B cell (primary cell): ENCODE data around the gene YIPF4. TPM values are rescaled to one million over a fixed set of nuclear protein-coding genes. Genes with fewer than 3 reads are reported as not detected.

Experiments
- ATAC-seq: fragments of 200-7000 bp; cut with Tn5 transposase; one replicate; pipeline ENCODE4 v1.10.0; 2021; ENCODE audit warnings: low read depth, mild to moderate bottlenecking, moderate number of reproducible peaks, moderate library complexity
- CTCF ChIA-PET: fragments of 350-600 bp; sonication (Branson Sonifier 250); formaldehyde crosslinking; loops from one replicate; lab custom pipeline; 2021; ENCODE audit warnings: antibody characterized with exemption, inconsistent platforms; lab: Charles Lee
- POLR2A ChIA-PET: fragments of 350-600 bp; sonication (Branson Sonifier 250); formaldehyde crosslinking; loops from one replicate; lab custom pipeline; 2021; ENCODE audit warnings: antibody characterized with exemption; lab: Charles Lee
- DNase-seq: peaks from one replicate; pipeline ENCODE4 v3.0.0; 2013
- H2AFZ ChIP-seq: 2 replicates; pipeline ENCODE4 v1.6.1; 2012; ENCODE audit warnings: mild to moderate bottlenecking, low read depth, low read length; ENCODE audit not compliant: insufficient read depth, poor library complexity, severe bottlenecking
- H3K27ac ChIP-seq, 2 donors: 1 replicate in 1 of 2; 2 replicates in 1 of 2; pipeline ENCODE4 v1.5.1; 2012 to 2013; ENCODE audit warnings: low read length in 2 of 2, mild to moderate bottlenecking in 2 of 2, moderate library complexity in 1 of 2
- H3K27me3 ChIP-seq, 4 experiments: fragments of 200-600 bp in 1 of 4; sonication (generic) in 1 of 4; replicated peaks in 1 of 4; 1 replicate in 2 of 4; 2 replicates in 2 of 4; pipeline versions ENCODE4 v1.6.1 to v1.7.0; 2013 to 2016; ENCODE audit warnings: low read length in 3 of 4, mild to moderate bottlenecking in 2 of 4, mixed read lengths in 1 of 4, moderate library complexity in 1 of 4; ENCODE audit not compliant: insufficient read depth in 4 of 4, control insufficient read depth in 3 of 4; ENCODE audit errors: control extremely low read depth in 1 of 4
- H3K36me3 ChIP-seq, 2 experiments: replicated peaks in 1 of 2; 1 replicate in 1 of 2; 2 replicates in 1 of 2; pipeline versions ENCODE4 v1.6.1 to v1.7.1; 2013; ENCODE audit warnings: low read length in 1 of 2; ENCODE audit not compliant: insufficient read depth in 2 of 2, control insufficient read depth in 1 of 2; ENCODE audit errors: control extremely low read depth in 1 of 2, extremely low read depth in 1 of 2
- H3K4me1 ChIP-seq, 2 donors: fragments of 200-600 bp in 1 of 2; sonication (generic) in 1 of 2; 1 replicate in 1 of 2; 2 replicates in 1 of 2; pipeline versions ENCODE4 v1.5.1 to v1.6.1; 2013 to 2017; ENCODE audit warnings: low read length in 2 of 2; ENCODE audit not compliant: control insufficient read depth in 2 of 2, insufficient read depth in 2 of 2
- H3K4me2 ChIP-seq: replicated peaks from 2 replicates; pipeline ENCODE3; 2012; ENCODE audit warnings: mild to moderate bottlenecking, low read depth, low read length; ENCODE audit not compliant: poor library complexity, severe bottlenecking
- H3K4me3 ChIP-seq, 5 experiments: fragments of 200-600 bp in 1 of 5; sonication (generic) in 1 of 5; 1 replicate in 3 of 5; 2 replicates in 2 of 5; pipeline versions ENCODE4 v1.5.1 to v1.7.0; 2011 to 2016; ENCODE audit warnings: low read length in 4 of 5, mild to moderate bottlenecking in 4 of 5, low read depth in 2 of 5, control low read depth in 1 of 5, moderate library complexity in 1 of 5; ENCODE audit not compliant: insufficient read depth in 1 of 5; ENCODE audit errors: control extremely low read depth in 1 of 5, extremely low read depth in 1 of 5
- H3K79me2 ChIP-seq: fragments of 200-600 bp; sonication (generic); one replicate; pipeline ENCODE4 v1.6.0; 2016; ENCODE audit warnings: low read length; ENCODE audit not compliant: control insufficient read depth, insufficient read depth
- H3K9ac ChIP-seq: fragments of 200-600 bp; sonication (generic); 2 replicates; pipeline ENCODE4 v1.6.1; 2017; ENCODE audit warnings: mild to moderate bottlenecking, low read length, moderate library complexity
- H3K9me3 ChIP-seq, 3 donors: one replicate each; pipeline versions ENCODE4 v1.6.1 to v1.7.1; 2013; ENCODE audit warnings: low read length in 2 of 3; ENCODE audit not compliant: control insufficient read depth in 2 of 3, insufficient read depth in 1 of 3; ENCODE audit errors: control extremely low read depth in 1 of 3
- H4K20me1 ChIP-seq: 2 replicates; pipeline ENCODE4 v1.6.0; 2012; ENCODE audit warnings: mild to moderate bottlenecking, low read length; ENCODE audit not compliant: insufficient read depth, control insufficient read depth, poor library complexity, severe bottlenecking
- H3K27ac Mint-ChIP-seq: one replicate; pipeline ENCODE4 v1.8.0; 2021; ENCODE audit warnings: mixed read lengths
- H3K27me3 Mint-ChIP-seq: one replicate; pipeline ENCODE4 v1.8.0; 2021; ENCODE audit warnings: mixed read lengths
- H3K4me1 Mint-ChIP-seq: one replicate; pipeline ENCODE4 v1.8.0; 2021; ENCODE audit warnings: mixed read lengths
- H3K4me3 Mint-ChIP-seq: one replicate; pipeline ENCODE4 v1.8.0; 2021; ENCODE audit warnings: mixed read lengths
- H3K9me3 Mint-ChIP-seq: one replicate; pipeline ENCODE4 v1.8.0; 2022; ENCODE audit warnings: mixed read lengths; ENCODE audit not compliant: insufficient read depth
- CTCF ChIP-seq: fragments of 200-600 bp; IDR thresholded peaks from one replicate; pipeline ENCODE4 v1.8.0; 2022; ENCODE audit warnings: antibody characterized with exemption, mild to moderate bottlenecking
- EZH2 ChIP-seq: IDR thresholded peaks from 2 replicates; pipeline ENCODE4 v1.6.1; 2012; ENCODE audit warnings: borderline replicate concordance, low read depth, mild to moderate bottlenecking, moderate library complexity, low read length; ENCODE audit not compliant: insufficient read depth, poor library complexity, severe bottlenecking
- WGBS: methylation state at CpG from one replicate; pipeline ENCODE4 v1.1.5; 2013; ENCODE audit warnings: missing lambda C conversion rate; ENCODE audit not compliant: insufficient coverage; 5-methylcytosine and 5-hydroxymethylcytosine counted together
- intact Hi-C: fragments of 100-400 bp; cut with micrococcal nuclease; formaldehyde crosslinking; loops from one replicate; pipeline ENCODE4 v1.10.0; 2022
- polyA plus RNA-seq: library from polyadenylated mRNA; depleted of rRNA; stranded (reverse); fragments of >200 nt; gene quantifications from 2 replicates; pipeline ENCODE4 v1.2.3, GENCODE V29; 2012
- total RNA-seq, 2 donors: library from RNA; stranded (reverse); fragments of 120-200 nt in 1 of 2; gene quantifications; 1 replicate in 1 of 2; 2 replicates in 1 of 2; pipeline versions ENCODE4 v1.2.3 to v1.2.4, GENCODE V29; 2013 to 2022

YIPF4 gene
- total and polyA plus RNA-seq, 2 donors (not counting 1 experiment from before 2014, with no cell fraction given), result 3.4 to 42.4 TPM

- Histone ChIP-seq H3K9ac (peak overlapping the region; percentile 97), H2AFZ (peak overlapping the region; percentile 80), H3K4me2 (peak overlapping the region; percentile 74), H3K36me3 (peaks cover 0 to 7% of the 10 kb centered on the region in 2 experiments), H3K79me2 (peaks cover 56% of the 10 kb centered on the region), H3K4me3 (peak overlapping the region; percentile 70 to 98 (median 94)), H4K20me1 (peaks cover 15% of the 10 kb centered on the region), H3K27me3 (no peaks in the 10 kb centered on the region), H3K4me1 (peaks cover 12 to 20% of the 10 kb centered on the region in 2 donors), H3K9me3 (no peaks in the 10 kb centered on the region), H3K27ac (peak overlapping the region; percentile 66 to 95)
- Mint-ChIP-seq H3K4me3 (peak overlapping the region; percentile 91), H3K27me3 (peaks cover 12% of the 10 kb centered on the region), H3K9me3 (no peaks in the 10 kb centered on the region), H3K4me1 (peaks cover 23% of the 10 kb centered on the region), H3K27ac (peak overlapping the region; percentile 97)
- DNase-seq (no peak), ATAC-seq (no peak)
- TF ChIP-seq EZH2 (no peak), CTCF (no peak)
- ChIA-PET CTCF (interaction anchor here (0.8 kb wide), 1 partner anchor 10 kb away, joined by 3 read pairs; no protein-coding TSS in a partner anchor), POLR2A (no interaction called here)
- intact Hi-C loops, result loop anchor here (1.0 to 10.0 kb wide), 4 partner anchors 112 to 1317 kb away; partner anchors contain the start of genes FAM98A, MEMO1, SLC30A6 and SPAST
- no CpG with 5 or more reads among the region's 5 CpGs for WGBS
Observed at GRCh38 chr2:32277363-32277673, 386 bp upstream of the YIPF4 start.

GRCh38 chr2:32278478-32278853 is 762 bp downstream of the YIPF4 start:
- Mint-ChIP-seq H3K9me3 (no peaks in the 10 kb centered on the region), H3K4me3 (peak overlapping the region; percentile 91), H3K27ac (peak overlapping the region; percentile 97), H3K27me3 (peaks cover 10% of the 10 kb centered on the region), H3K4me1 (peaks cover 26% of the 10 kb centered on the region)
- TF ChIP-seq EZH2 (no peak), CTCF (no peak)
- H3K4me3 ChIP-seq, result peak overlapping the region; percentile 70 to 98 (median 94)
- ChIA-PET POLR2A (no interaction called here), CTCF (no interaction called here)
- ATAC-seq (no peak), DNase-seq (no peak)
- H3K4me1 ChIP-seq, result peaks cover 12 to 20% of the 10 kb centered on the region in 2 donors
- peak overlapping the region; percentile 80 for H2AFZ ChIP-seq
- peak overlapping the region; percentile 74 for H3K4me2 ChIP-seq
- 17% methylated on average over 1 of the region's 6 CpGs for WGBS
- peak overlapping the region; percentile 97 for H3K9ac ChIP-seq
- H3K27ac ChIP-seq, result peak overlapping the region; percentile 66 to 95
- peaks cover 21% of the 10 kb centered on the region for H4K20me1 ChIP-seq
- no peaks in the 10 kb centered on the region for H3K9me3 ChIP-seq
- H3K79me2 ChIP-seq, result peaks cover 67% of the 10 kb centered on the region
- intact Hi-C loops, result loop anchor here (1.0 to 10.0 kb wide), 2 partner anchors 79 to 1316 kb away; partner anchors contain the start of genes BIRC6 and FAM98A
- H3K36me3 ChIP-seq, result peaks cover 0 to 10% of the 10 kb centered on the region in 2 experiments
- H3K27me3 ChIP-seq, result no peaks in the 10 kb centered on the region
